HG02588 (cell line): ENCODE data around the gene TACC2.

Experiments
- ATAC-seq: cut with Tn5 transposase; IDR thresholded peaks from one replicate; pipeline ENCODE4 v1.9.1; 2021; ENCODE audit warnings: mild to moderate bottlenecking, moderate library complexity; ENCODE audit not compliant: unreplicated experiment

Gene TACC2

GRCh38 chr10:122029499-122030199 is 40.7 kb downstream of the TACC2 start:
- ATAC-seq, result no peak

- ATAC-seq, result no peak
Observed at GRCh38 chr10:122030200-122030552, 41.2 kb downstream of the TACC2 start.

- ATAC-seq, result no peak
Observed at GRCh38 chr10:122033224-122033926, 44.4 kb downstream of the TACC2 start.

GRCh38 chr10:122034149-122034756 is 45.3 kb downstream of the TACC2 start:
- ATAC-seq, result no peak

GRCh38 chr10:122040786-122041185 is 51.8 kb downstream of the TACC2 start:
- ATAC-seq, result no peak

GRCh38 chr10:122042836-122043235 is 53.9 kb downstream of the TACC2 start:
- ATAC-seq, result no peak

GRCh38 chr10:122044045-122044661 is 55.2 kb downstream of the TACC2 start:
- ATAC-seq, result no peak

- no peak for ATAC-seq
Observed at GRCh38 chr10:122044713-122045112, 55.8 kb downstream of the TACC2 start.

- no peak for ATAC-seq
Observed at GRCh38 chr10:122045212-122045611, 56.2 kb downstream of the TACC2 start.

GRCh38 chr10:122047560-122047959 is 58.6 kb downstream of the TACC2 start:
- no peak for ATAC-seq

- no peak for ATAC-seq
Observed at GRCh38 chr10:122049076-122049475, 60.1 kb downstream of the TACC2 start.

- no peak for ATAC-seq
Observed at GRCh38 chr10:122050311-122050710, 61.3 kb downstream of the TACC2 start.

- ATAC-seq, result no peak
Observed at GRCh38 chr10:122050811-122051210, 61.8 kb downstream of the TACC2 start.

GRCh38 chr10:122051609-122052385 is 62.8 kb downstream of the TACC2 start:
- no peak for ATAC-seq

GRCh38 chr10:122052701-122053100 is 63.7 kb downstream of the TACC2 start:
- ATAC-seq, result no peak

GRCh38 chr10:122053314-122053713 is 64.4 kb downstream of the TACC2 start:
- ATAC-seq, result no peak

GRCh38 chr10:122054048-122055025 is 65.4 kb downstream of the TACC2 start:
- no peak for ATAC-seq

GRCh38 chr10:122055252-122055651 is 66.3 kb downstream of the TACC2 start:
- no peak for ATAC-seq

GRCh38 chr10:122056431-122057094 is 67.6 kb downstream of the TACC2 start:
- ATAC-seq, result no peak
